ENCODE measurements around the gene TTC9B.

Gene TTC9B

DNA sequence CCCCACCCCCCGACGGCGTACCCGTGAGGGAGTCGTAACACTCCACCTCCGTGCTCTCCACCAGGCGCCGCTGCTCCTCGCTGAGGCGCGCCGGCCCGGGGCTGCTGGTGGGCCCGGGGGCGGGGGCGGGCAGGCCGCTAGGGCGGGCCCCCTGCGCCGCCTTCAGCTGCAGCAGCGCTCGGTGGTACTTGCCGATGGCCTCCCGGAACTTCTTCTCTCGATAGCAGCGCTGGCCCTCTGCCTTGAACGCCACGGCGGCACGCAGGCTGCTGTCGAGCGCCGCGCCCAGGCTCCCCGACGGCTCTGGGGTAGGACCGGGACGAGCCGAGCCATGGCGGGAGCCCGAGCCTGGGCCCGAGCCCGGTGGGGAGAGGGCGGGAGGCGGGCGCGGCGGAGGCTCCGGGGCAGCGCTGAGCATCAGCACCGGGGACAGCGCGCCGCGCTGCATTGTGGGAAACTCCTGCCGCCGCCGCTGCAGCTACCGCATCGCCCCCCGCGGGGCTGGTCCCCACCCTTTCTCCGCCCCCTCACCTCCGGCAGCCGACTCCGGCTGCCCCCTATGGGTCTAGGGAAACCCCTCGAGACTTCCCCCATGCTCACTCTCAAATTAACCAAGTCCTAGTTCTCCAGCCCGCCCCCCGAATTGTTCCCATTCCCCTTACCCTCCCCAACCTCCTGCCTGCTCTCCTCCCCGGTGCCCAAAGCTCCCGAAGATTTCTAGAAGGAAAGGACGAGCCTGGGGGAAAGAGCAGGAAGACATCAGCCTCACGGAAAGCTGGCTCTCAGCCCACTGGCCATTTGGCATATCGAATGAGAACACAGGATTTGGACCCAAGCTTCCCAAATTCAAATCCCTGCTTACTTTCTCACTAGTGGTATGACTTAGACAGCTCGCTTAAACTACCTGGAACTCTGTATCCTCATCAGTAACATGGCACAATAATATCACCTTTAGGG lies at the start of gene TTC9B:
TTC9B (minus strand) TSS at position 451 of the 957 bp plus-strand sequence; CDS start at position 448, 3 bp downstream.
- no peak for DNase-seq (ENCODE audit: extremely low read depth in 1 of 2, low read depth in 1 of 2)

DNA sequence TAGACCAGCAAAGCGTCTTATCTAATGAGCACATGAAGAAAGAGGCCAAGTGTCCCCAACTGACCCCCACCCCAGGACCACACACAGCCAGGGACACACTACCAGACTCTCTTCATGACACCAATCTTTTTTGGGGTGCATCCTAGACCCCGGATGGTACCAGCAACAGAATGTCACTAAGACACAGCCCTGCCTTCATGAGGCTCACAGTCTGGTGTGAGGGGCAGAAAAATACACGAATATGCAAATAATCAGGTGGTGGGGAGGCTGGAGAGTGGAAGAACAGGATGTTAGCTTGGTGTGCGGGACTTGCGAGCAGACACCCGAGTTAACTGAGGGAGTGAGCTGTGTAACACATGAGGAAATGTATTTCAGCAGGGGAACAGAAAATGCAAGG lies 49.4 kb upstream of the TTC9B start:
- DNase-seq (ENCODE audit: extremely low read depth in 1 of 2, low read depth in 1 of 2), result no peak

DNA sequence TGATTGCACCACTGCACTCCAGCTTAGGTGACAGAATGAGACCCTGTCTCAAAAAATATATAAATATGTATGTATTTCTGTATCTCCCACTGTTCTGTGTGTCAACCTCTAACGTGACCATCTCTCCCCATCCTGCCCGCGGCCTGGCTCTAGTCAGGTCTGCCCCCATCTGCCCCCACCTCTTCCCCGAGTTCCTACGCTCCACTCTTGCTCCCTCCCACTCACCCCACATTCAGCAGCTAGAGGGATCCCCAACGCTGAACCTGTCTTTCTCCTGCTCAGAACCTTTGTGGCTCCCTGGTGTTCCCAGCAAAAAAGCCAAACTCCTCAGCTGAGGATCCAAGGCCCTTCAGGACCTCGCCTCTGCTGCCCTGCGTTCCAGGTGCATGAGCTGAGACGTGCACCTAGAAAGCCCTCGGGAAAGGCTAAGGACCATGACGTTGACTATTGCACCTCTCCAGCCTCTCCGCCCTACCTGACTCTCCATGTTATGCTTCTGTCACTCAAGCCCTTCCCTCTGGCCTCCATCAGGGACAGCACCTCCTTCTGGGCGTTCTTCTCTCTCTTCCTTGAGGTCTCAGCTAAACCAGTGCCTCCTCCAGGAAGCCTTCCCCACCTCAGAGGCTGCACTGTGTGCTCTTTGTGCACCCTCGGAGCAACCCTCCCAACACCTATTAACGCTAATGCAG lies 48.9 kb upstream of the TTC9B start:
- DNase-seq (ENCODE audit: extremely low read depth in 1 of 2, low read depth in 1 of 2), result no peak

DNA sequence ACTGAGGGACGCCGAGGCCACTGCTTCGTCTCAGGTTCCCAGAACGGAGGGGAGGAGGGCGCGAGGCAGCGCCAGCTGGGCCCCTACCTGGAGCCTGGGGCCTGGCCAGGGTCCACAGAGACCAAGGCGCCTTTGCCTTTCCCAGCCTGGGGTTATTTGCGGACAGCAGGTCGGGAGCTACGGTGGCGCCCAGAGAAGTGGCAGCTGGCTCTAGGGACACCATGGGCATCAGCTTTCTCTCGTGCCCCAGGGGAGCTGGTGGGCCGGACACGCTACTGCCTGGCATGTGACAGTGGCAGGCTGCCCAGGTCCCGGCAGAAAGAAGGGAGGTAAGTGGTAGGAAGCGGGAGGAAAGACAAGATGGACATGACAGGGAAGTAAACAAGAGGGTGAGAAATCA lies 47.9 kb upstream of the TTC9B start:
- no peak for DNase-seq (ENCODE audit: extremely low read depth in 1 of 2, low read depth in 1 of 2)

DNA sequence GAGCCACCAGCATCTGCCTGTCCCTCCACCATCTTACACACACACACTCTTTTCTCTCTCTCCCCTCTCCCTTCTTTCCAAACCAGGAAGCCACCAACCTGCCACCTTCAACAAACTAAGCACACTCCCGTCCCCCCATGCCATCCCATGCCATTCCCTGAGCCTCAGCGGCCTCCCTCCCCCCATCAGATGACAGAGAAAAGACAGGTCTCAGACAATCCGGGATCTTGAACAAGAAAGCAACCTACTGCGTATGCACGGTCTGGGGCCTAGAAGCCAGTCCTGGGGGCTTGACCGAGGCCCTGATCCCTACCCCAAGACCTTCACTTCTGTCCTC lies 47.5 kb upstream of the TTC9B start:
- DNase-seq (ENCODE audit: extremely low read depth in 1 of 2, low read depth in 1 of 2), result no peak

DNA sequence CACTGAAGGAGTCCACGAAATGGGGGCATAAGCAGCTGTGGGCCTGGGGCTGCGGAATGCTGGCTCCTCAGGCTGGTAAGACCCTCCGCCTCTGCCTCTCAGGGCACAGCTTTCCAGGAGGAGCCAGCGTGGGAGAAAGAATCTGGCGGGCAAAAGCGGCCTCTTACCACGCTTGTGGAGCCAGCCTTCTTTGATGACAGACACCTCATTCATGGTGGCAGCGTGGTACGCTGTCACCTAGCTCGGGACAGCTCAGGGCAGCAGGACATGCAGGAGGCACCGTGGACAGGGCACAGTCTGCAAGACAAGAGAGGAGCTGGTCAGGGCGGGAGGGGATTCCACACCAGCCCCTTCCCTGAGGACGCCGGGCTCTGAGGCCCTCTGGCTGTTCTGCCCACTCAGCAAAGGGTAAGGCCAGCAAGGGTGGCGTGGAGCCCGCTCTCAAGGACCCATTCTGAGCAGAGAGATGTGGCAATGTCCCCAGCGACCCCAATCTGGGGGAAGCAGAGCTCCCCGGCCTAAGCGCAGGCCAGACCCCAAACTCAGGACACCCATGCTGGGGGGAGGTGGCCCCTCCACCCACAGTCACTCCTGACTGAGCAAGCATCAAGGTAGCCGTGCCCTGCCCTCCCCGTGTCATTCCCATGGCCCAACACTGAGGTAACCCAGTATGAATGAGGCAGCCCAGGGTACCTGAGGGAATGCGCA lies 47.0 kb upstream of the TTC9B start:
- DNase-seq (ENCODE audit: extremely low read depth in 1 of 2, low read depth in 1 of 2), result no peak

DNA sequence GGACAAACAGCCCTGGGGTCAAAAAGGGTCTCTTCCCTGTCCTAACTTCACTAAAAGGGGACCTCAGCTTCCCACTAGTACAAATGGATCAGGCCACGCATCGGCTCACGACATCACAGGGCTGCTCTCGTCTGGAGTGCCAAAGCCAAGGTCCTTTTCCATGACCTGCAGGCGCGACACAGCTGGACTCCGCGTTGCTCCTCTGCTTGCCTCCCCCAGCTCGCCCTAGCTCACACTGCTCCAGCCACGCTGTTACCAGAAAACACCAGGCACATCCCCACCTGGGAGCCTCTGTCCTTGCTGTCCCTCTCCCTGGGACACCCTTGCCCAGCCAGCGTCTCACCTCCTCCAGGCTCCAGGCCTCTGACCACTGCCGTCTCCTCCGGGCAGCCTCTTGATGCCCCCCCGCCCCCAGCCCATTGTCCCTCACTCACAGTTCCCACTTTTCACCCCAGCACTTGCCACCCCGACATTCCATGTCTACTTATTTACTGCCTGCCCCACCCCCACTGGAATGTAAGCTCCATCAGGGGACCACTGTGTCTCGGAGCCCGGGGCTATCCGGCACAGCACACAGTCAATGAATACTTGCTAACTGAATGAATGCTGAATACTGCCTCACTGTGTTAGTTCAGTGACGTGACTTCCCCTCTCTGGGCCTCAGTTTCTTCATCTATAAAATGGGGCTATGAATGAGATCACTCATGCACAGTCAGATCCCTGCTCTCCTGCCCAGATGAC lies 46.3 kb upstream of the TTC9B start:
- DNase-seq (ENCODE audit: extremely low read depth in 1 of 2, low read depth in 1 of 2), result no peak

DNA sequence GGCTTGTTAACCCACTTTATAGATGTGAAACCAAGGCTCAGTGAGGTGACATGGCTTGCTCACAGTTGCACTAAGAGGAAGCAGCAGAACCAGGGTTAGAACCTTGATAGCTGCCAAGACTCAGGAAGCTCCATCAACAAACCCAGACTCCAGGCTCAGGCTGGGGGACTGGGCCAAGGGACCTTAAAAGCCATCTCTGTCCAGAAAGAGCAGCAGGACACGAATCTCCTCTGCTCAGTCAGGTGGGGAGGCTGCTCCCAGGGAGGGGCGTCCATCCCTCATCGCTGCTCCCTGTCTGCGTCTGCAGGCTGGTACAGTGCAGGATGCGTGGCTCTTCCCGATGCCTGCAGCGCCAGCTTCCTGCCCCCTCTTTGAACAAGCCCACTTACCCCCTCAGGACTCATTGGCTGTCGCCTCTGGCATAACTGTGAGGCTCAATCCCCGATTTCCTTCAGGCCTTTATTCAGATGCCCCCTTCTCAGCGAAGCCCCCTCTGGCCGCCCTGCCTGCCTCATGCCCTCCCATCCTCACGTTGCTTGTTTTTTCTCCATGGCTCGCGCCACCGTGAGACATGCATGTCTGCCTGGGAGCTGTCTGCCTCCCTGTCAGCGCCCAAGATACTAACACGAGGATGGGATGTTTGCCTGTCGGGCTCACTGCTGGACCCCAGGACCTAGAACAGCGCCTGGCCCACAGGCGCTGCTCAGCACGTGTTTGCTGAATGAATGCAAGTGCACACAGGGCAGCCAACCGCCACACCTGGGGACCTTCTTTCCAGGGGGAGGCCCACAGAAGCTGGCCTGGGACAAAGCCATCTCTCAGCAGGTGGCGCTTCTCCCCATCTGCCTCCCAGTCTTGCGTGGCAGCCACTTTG lies 45.5 kb upstream of the TTC9B start:
- DNase-seq (ENCODE audit: extremely low read depth in 1 of 2, low read depth in 1 of 2), result no peak

DNA sequence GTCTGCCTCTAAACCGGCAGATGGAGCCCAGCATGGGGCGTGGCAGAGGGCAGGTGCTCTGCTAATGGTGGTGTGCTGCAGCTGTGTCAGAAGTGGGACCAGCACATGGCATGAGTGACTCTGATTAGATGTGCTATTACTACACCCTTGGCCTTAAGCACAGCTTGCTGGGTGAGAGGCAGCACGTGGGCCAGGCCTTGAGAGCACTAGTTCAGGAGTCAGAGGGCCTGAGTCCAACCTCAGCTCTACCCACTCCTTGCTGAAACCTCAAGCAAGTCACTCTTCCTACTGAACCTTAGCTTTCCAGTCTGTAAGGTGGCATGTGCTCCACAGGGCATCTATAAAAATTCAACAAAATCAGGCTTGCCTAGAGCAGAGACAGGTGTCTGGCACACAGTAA lies 44.2 kb upstream of the TTC9B start:
- DNase-seq (ENCODE audit: extremely low read depth in 1 of 2, low read depth in 1 of 2), result no peak

DNA sequence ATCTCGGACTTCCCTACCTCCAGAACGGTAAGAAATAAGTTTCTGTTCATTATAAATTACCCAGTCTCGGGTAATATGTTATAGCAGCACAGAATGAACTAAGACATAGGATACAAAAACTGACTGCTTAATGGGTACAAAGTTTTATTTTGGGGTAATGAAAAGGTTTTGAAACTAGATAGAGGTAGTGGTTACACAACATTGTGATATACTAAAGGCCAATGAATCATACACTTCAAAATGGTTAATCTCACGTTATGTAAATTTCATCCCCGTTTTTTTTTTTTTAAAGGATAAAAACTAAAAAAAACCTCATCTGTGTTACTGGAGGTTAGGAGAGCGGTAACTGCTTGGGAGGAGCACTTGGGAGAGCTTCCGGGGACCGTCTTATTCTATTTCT lies 43.4 kb upstream of the TTC9B start:
- DNase-seq (ENCODE audit: extremely low read depth in 1 of 2, low read depth in 1 of 2), result no peak

DNA sequence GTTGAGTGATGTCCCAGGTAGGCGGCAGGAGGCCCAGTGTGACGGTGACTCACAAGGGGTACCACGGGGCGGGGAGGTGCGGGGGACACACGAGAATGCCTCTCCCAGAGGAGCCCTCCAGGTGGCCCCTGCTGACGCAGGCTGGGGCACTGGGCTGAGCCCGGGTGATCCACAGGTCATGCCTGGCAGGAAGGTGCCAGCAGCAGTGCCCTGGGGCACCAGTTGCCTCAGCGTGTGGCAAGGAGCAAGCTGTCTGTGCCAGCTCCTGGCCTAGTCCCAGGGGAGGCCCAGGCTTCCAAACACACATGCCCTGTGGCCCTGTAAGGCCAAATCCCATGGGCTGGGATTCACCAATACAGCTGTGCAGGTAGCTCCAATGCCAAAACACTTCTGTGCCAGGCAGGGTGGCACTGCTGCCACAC lies 38.9 kb upstream of the TTC9B start:
- DNase-seq (ENCODE audit: extremely low read depth in 1 of 2, low read depth in 1 of 2), result no peak

DNA sequence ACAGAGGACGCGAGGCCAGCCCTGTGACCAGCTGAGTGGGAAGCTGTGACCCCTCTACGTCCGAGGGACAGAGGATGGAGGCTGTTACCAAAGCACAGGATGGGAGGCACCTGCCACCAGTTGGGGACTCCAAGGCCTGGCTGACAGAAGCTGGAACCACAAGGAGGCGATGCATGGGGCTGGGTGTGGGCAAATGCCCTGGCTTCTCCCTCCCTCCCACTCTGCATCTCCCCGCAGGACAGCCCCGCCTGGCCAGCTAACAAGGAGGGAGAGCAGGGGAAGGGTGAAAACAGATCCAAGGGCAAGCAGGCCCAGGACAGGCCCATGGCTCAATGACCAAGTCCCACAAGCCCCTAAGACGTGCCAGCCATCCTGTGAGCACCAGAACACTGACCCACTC lies 38.3 kb upstream of the TTC9B start:
- DNase-seq (ENCODE audit: extremely low read depth in 1 of 2, low read depth in 1 of 2), result no peak

DNA sequence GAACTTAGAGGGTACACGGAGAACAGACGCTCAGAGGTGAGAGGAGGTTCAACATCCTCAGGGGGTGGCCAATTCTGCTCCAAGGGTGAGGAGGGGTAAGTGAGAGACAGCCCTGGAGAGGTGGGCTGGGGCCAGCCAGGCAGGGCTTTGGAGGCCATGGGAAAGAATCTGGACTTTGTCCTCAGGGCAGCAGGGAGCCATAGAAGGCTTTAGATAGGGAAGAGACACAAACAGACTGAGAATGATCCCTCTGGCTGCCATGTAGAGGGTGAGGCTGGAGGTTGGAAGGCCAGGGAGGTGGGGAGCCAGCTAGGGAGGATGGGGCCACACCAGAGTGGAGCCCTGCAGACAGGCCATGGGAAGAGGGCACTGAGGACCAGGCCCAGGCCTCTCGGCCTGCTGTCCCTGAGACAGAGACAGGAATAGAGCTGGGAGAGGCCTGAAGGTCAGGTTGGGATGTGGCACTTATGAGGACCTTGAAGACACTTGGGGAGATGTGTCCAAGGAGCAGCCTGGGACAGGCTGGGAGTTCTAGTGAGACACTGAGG lies 37.5 kb upstream of the TTC9B start:
- DNase-seq (ENCODE audit: extremely low read depth in 1 of 2, low read depth in 1 of 2), result no peak

DNA sequence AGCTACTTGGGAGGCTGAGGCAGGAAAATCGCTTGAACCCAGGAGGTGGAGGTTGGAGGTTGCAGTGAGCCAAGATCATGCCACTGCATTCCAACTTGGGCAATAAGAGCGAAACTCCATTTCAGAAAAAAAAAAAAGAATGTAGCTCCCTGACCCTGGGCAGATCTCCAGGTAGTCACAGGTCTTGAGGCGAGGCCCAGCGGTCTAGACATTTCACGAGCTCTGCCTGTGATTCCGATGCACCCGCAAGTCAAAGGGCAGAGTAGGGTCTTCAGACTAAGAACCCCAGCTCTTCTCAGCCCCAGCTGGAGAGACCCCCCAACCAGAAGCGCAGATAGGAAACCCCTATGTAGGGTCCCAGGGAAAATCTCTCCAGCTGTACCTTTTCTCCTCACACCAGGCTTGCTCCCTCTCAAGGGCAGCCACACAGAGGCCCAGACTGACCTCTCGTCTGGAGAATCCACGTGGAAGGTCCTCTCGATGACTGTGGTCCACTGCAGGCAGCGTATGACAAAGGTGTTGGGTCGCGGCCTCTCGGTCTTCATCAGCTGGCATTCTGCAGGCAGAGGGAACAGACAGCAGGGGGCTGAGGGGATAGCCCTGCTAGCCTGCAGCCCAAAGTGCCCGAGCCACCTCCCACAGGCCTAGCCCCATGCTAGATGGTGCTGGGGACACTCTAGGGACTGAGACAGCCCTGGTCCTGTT lies 36.7 kb upstream of the TTC9B start:
- no peak for DNase-seq (ENCODE audit: extremely low read depth in 1 of 2, low read depth in 1 of 2)

DNA sequence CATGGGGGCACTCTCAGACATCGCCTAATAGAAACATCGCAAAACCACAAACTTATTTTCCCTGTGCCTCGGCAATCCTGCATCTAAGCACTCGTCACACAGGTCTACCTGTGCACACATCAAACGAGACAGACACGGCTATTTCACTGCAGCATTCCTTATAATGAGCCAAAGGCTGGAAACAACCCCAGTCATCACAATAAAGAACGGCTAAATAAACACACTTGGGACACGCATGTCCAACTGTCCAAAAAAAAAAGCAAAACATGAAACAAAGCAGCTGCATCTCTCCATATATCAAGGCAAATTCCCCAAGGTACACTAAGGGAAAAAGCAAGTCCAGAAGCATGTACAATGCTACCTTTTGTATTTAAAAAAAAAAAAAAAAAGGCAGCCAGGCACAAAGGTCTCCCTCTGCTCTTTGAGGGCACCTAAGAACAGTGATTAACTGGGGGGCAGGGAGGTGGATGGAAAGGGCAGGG lies 35.5 kb upstream of the TTC9B start:
- no peak for DNase-seq (ENCODE audit: extremely low read depth in 1 of 2, low read depth in 1 of 2)

DNA sequence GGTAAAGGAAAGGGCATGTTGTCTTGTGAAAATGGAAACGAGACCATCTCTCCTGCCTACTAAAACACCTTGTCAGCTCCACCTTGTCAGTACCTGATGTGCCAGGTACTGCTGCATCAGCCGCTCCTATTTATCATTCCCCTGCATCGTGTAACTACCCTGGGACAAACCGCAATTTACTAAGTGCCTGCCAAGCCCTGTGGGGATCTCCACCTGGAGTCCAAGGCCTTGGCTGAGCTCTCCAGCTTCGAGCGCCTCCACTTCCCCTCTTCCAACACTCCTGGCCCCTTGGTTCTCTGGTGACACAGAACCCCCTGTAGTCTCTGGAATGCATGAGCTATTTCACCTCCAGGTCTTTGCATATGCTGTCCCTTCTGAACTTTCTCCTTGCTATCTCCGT lies 34.2 kb upstream of the TTC9B start:
- no peak for DNase-seq (ENCODE audit: extremely low read depth in 1 of 2, low read depth in 1 of 2)

DNA sequence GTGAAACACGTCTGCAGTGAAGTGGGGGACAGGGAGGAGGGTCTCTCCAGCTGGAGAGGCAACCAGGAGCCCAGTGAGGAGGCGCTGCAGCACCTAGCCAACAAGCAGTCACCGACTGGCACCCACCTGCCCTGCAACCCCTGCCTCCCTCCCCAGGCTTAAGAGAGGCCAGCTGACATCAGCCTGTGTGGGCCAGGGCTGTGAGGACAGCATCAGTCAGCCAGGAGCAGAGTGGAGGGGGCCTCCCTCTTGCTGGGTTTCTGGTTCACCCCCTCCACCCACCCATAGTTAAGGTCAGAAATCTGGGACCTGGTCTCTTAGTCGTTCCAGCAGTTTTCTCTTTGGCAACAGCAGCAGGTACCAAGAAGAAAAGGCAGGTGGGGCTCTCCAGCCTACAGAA lies 33.8 kb upstream of the TTC9B start:
- DNase-seq (ENCODE audit: extremely low read depth in 1 of 2, low read depth in 1 of 2), result no peak

DNA sequence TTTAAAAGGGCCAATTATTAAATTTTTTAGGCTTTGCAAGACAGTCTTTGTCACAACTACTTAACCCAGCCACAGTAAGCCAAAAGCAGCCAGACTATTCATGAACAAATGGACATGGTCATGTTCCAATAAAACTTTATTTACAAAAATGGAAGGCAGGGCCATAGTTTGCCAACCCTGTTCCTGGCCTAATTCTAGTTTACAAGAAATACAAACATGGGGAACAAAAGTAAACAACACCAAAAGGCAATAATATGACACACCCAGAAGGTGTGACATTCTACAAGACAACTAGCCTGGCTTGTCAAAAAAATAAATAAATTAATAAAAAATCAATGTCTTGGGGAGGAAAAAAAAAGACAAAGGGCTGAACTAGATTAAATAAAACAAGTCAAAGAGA lies 33.1 kb upstream of the TTC9B start:
- no peak for DNase-seq (ENCODE audit: extremely low read depth in 1 of 2, low read depth in 1 of 2)

DNA sequence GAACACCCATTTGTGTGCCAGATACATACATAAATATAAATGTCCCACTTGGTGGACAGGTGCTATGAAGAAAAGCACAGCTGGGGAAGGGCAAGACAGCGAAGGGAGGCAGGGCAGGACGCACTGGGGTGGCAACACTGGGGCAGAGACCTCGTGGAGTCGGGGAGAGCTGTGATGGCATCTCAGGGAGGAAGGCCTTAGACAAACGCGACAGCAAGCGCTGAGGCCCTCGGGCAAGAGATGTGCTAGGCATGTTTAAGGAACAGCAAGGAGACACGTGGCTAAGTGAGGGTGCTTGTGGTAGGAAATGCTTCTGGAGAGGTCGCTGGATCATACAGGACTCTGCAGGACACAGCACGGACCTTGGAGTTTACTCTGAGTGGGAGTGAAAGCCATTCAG lies 31.6 kb upstream of the TTC9B start:
- DNase-seq (ENCODE audit: extremely low read depth in 1 of 2, low read depth in 1 of 2), result no peak

Measured in stimulated activated CD8-positive, alpha-beta memory T cell treated with anti-CD3 and anti-CD28 coated beads, Interleukin-7, amount 100 ng/mL, for 48 hours (primary cell).